OCI-LY1 (cell line): ENCODE data around the gene LRRC42.

Experiments
- H2AFZ ChIP-seq: fragments of 200-600 bp; sonication (generic), shearing (Covaris generic); 2 replicates; pipeline ENCODE4 v1.6.0; 2014; ENCODE audit warnings: antibody characterized with exemption, mild to moderate bottlenecking, low read length
- H3F3A ChIP-seq: fragments of 200-600 bp; sonication (generic), shearing (Covaris generic); 2 replicates; pipeline ENCODE4 v1.6.0; 2014; ENCODE audit warnings: mild to moderate bottlenecking, antibody characterized with exemption, low read length, moderate library complexity; ENCODE audit not compliant: insufficient read depth
- H3K27ac ChIP-seq: fragments of 200-600 bp; sonication (generic); 2 replicates; pipeline ENCODE4 v1.5.1; 2014; ENCODE audit warnings: low read length, mixed run types, mild to moderate bottlenecking, low read depth; ENCODE audit not compliant: poor library complexity, severe bottlenecking
- H3K27me3 ChIP-seq: fragments of 200-600 bp; sonication (generic); 2 replicates; pipeline ENCODE4 v1.6.0; 2014; ENCODE audit warnings: antibody characterized with exemption, mild to moderate bottlenecking, low read length, moderate library complexity; ENCODE audit not compliant: insufficient read depth
- H3K36me3 ChIP-seq: fragments of 200-600 bp; sonication (generic); 2 replicates; pipeline ENCODE4 v1.6.1; 2014; ENCODE audit warnings: mild to moderate bottlenecking, antibody characterized with exemption, low read length, moderate library complexity, mixed read lengths; ENCODE audit not compliant: insufficient read depth
- H3K4me1 ChIP-seq: fragments of 200-600 bp; sonication (generic); 2 replicates; pipeline ENCODE4 v1.5.1; 2014; ENCODE audit warnings: mild to moderate bottlenecking, low read length, moderate library complexity; ENCODE audit not compliant: insufficient read depth, severe bottlenecking
- H3K4me2 ChIP-seq: fragments of 200-600 bp; sonication (generic), shearing (Covaris generic); 2 replicates; pipeline ENCODE4 v1.6.1; 2014; ENCODE audit warnings: low read length
- H3K4me3 ChIP-seq: fragments of 200-600 bp; sonication (generic); 2 replicates; pipeline ENCODE4 v1.5.1; 2014; ENCODE audit warnings: low read length, low read depth, mild to moderate bottlenecking, mixed read lengths; ENCODE audit not compliant: poor library complexity, severe bottlenecking
- H3K79me2 ChIP-seq: fragments of 200-600 bp; shearing (Covaris generic); 2 replicates; pipeline ENCODE4 v1.6.1; 2016; ENCODE audit warnings: mixed run types, low read length, mixed read lengths; ENCODE audit not compliant: insufficient read depth
- H3K9ac ChIP-seq: fragments of 200-600 bp; sonication (generic), shearing (Covaris generic); 2 replicates; pipeline ENCODE4 v1.6.1; 2014; ENCODE audit warnings: mild to moderate bottlenecking, low read length, mixed read lengths
- H3K9me2 ChIP-seq: fragments of 200-600 bp; sonication (generic), shearing (Covaris generic); 2 replicates; pipeline ENCODE4 v1.6.1; 2014; ENCODE audit warnings: low read depth, mild to moderate bottlenecking, low read length, mixed read lengths
- H3K9me3 ChIP-seq: fragments of 200-600 bp; shearing (Covaris generic); 2 replicates; pipeline ENCODE4 v1.6.1; 2014; ENCODE audit warnings: low read length, mixed read lengths
- H4K20me1 ChIP-seq: fragments of 200-600 bp; sonication (generic), shearing (Covaris generic); 2 replicates; pipeline ENCODE4 v1.6.0; 2016; ENCODE audit warnings: mild to moderate bottlenecking, low read length; ENCODE audit not compliant: insufficient read depth
- CTCF ChIP-seq: fragments of 200-600 bp; sonication (generic), shearing (Covaris generic); IDR thresholded peaks from 2 replicates; pipeline ENCODE4 v1.5.1; 2017; ENCODE audit warnings: mild to moderate bottlenecking, antibody characterized with exemption, low read length, moderate library complexity, mixed read lengths
- EZH2 ChIP-seq: fragments of 200-600 bp; sonication (generic), shearing (Covaris generic); IDR thresholded peaks from 2 replicates; pipeline ENCODE4 v1.8.0; 2017; ENCODE audit warnings: borderline replicate concordance, mixed run types, mild to moderate bottlenecking, antibody characterized with exemption, low read length, moderate library complexity, mixed read lengths

The LRRC42 gene

GRCh38 chr1:53951697-53952096 is 5.5 kb downstream of the LRRC42 start:
- Histone ChIP-seq H3K9ac (no peak overlapping the region), H2AFZ (no peak overlapping the region), H3K36me3 (peaks cover 43% of the 10 kb centered on the region; the same call in 1 of the 2 replicates), H3F3A (no peaks in the 10 kb centered on the region), H3K27ac (no peak overlapping the region), H3K4me2 (no peak overlapping the region), H3K4me1 (peaks cover 20% of the 10 kb centered on the region), H4K20me1 (no peaks in the 10 kb centered on the region), H3K27me3 (no peaks in the 10 kb centered on the region), H3K79me2 (0 out of 2 replicates have a peak, but pooled peaks cover 3% of the 10 kb centered on the region), H3K9me2 (no peaks in the 10 kb centered on the region), H3K9me3 (no peaks in the 10 kb centered on the region), H3K4me3 (no peak overlapping the region)
- TF ChIP-seq CTCF (no peak), EZH2 (no peak)

GRCh38 chr1:53954128-53954527 is 8.0 kb downstream of the LRRC42 start:
- Histone ChIP-seq H3K9me2 (no peaks in the 10 kb centered on the region), H3K27ac (no peak overlapping the region), H3K4me1 (no peaks in the 10 kb centered on the region), H3K79me2 (no peaks in the 10 kb centered on the region), H3K36me3 (peaks cover 52% of the 10 kb centered on the region; the same call in 1 of the 2 replicates), H2AFZ (no peak overlapping the region), H3K27me3 (no peaks in the 10 kb centered on the region), H3K9ac (no peak overlapping the region), H3K4me3 (no peak overlapping the region), H3K4me2 (no peak overlapping the region), H4K20me1 (no peaks in the 10 kb centered on the region), H3F3A (no peaks in the 10 kb centered on the region), H3K9me3 (no peaks in the 10 kb centered on the region)
- TF ChIP-seq CTCF: no peak
- no peak for TF ChIP-seq EZH2

- H3K27ac ChIP-seq: no peak overlapping the region
- no peak overlapping the region for H3K9ac ChIP-seq
- H3K4me3 ChIP-seq: no peak overlapping the region
- no peaks in the 10 kb centered on the region for H3K4me1 ChIP-seq
- no peaks in the 10 kb centered on the region for H3F3A ChIP-seq
- H3K36me3 ChIP-seq: peaks cover 64% of the 10 kb centered on the region; the same call in 1 of the 2 replicates
- H3K9me3 ChIP-seq: no peaks in the 10 kb centered on the region
- H4K20me1 ChIP-seq: no peaks in the 10 kb centered on the region
- no peak overlapping the region for H3K4me2 ChIP-seq
- TF ChIP-seq EZH2 (no peak), CTCF (no peak)
- H3K79me2 ChIP-seq: no peaks in the 10 kb centered on the region
- no peaks in the 10 kb centered on the region for H3K9me2 ChIP-seq
- no peaks in the 10 kb centered on the region for H3K27me3 ChIP-seq
- no peak overlapping the region for H2AFZ ChIP-seq
Measured at GRCh38 chr1:53956308-53957168, 10.4 kb downstream of the LRRC42 start.
